ENCODE measurements around the gene PANK4.

PANK4 gene

GRCh38 chr1:2494323-2494693, 32.1 kb downstream of the PANK4 start:
- no peak for DNase-seq

DNA sequence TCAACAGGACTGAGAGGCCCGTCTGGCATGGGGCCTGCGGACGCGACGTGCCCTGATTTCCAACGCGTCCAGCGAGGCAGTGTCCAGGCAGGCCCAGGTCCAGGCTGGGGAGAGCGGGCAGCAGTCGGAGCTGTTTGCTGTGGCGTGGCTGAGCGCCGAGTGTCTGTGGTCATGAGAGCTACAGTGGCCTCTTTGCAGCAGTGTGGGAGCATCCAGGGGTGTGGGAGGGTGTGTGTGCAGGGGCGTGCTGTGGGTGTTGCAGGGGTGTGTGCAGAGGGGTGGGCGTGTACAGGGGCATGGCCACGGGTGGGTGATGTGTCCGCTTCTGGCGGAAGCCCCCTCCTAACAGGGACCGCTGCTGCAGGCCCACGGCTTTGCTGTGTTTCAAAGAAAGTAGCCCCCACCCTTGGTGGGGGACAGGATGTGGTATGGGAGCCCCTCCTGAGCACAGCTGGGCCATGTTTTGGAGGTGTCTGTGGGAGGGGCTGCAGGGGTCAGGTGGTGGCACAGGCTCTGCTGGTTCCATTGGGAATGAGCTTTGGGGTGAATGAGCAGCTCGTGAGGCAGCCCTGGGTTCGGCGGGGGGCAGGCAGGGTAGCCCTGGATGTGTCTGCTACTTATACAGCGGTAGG, 32.6 kb downstream of the PANK4 start:
- DNase-seq, result peak; percentile 66

- DNase-seq, result no peak
Observed at GRCh38 chr1:2493218-2493617, 33.2 kb downstream of the PANK4 start.

- no peak for DNase-seq
Observed at GRCh38 chr1:2492091-2492490, 34.3 kb downstream of the PANK4 start.

- DNase-seq, result no peak
Observed at GRCh38 chr1:2489615-2490014, 36.8 kb downstream of the PANK4 start.

DNA sequence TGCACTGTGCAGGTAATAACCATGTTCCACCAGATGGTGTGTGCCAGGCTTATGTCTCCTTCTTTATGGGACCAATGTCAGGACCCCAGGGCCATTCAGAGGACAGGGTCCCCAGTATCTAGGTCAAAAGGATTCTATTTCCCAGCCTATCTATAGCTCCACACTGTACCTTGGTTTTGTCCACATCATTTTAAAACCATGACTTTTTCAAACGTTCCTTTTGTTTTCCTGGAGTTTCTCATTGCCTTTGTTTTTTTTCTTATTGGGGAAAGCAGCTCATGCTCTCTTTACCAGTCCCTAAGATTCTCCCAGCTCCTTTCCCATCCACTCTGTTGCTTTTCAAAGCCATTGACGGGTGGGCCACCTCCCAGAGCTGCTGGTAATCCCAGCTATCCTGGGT, 37.7 kb downstream of the PANK4 start:
- no peak for DNase-seq

DNA sequence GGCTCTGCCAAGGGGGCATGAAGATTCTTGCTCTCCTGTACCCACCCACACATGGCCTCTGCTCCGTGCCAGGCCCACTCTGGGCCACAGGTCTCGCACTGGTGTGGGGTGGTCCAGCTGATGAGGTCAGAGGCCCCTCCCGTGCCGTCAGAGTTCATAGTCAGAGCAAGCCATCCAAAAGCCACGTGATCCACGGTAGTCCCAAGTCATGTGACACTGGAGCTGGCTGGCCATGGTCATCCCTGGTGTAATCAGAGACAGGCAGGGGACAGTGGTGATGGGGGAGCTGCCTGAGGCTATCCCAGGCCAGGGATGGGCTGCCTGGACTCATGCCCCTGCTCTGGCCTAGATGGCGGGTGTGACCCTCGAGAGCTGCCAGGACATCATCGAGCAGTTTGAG, 39.8 kb downstream of the PANK4 start:
- no peak for DNase-seq

DNA sequence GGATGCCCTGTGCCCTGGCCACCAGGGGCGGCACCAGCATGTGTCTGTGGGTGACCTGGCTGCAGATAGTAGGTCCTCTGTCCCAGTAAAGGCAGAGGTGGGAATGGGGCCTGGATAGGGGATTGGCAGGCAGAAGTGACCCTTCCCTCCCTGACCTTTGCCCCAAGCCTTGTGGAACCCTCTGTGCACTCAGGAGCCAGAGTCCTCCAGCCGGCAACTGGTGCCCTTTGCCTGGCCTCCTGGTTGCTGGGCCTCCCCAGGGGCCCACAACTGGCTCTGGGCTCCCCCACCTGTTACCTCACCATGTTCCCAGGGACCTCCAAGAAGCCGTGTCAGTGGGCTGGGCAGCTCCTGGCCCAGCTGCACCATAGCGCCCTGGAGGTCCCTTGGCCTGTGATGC, 40.4 kb downstream of the PANK4 start:
- no peak for DNase-seq

DNA sequence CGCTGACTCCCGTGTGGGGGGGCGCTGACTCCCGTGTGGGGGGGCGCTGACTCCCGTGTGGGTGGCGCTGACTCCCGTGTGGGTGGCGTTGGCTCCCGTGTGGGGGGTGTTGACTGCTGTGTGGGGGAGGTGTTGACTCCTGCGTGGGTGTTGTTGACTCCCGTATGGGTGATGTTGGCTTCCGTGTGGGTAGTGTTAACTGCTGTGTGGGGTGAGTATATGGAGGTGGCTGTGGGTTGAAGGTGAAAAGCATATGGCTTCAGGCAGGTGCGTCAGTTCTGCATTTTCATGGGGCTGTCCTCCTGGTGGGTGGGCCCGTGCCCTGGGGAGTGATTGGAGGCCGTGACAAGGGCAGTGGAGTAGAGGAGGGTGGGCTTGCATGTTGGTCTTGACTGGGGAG, 42.4 kb downstream of the PANK4 start:
- no peak for DNase-seq

- DNase-seq, result no peak
Observed at GRCh38 chr1:2483026-2483425, 43.4 kb downstream of the PANK4 start.

- no peak for DNase-seq
Observed at GRCh38 chr1:2482588-2482987, 43.8 kb downstream of the PANK4 start.

- no peak for DNase-seq
Observed at GRCh38 chr1:2481885-2482284, 44.5 kb downstream of the PANK4 start.

DNA sequence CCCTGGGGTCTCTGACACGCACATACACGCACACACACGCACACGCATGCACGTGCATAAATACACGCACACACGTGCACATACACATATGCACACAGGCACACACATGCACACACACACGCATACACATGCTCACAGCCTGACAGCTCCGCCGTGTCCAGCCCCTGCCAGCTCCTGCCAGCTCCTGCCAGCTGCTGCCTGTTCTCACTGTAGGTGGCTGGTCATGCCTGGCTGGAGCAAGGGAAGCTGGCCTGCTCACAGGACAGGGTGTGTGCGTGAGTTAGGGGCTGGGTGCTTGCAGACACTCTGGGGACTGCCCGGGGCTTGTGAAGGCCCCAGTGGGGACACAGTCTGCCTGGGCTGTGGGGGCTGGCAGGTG, 45.4 kb downstream of the PANK4 start:
- DNase-seq, result no peak

DNA sequence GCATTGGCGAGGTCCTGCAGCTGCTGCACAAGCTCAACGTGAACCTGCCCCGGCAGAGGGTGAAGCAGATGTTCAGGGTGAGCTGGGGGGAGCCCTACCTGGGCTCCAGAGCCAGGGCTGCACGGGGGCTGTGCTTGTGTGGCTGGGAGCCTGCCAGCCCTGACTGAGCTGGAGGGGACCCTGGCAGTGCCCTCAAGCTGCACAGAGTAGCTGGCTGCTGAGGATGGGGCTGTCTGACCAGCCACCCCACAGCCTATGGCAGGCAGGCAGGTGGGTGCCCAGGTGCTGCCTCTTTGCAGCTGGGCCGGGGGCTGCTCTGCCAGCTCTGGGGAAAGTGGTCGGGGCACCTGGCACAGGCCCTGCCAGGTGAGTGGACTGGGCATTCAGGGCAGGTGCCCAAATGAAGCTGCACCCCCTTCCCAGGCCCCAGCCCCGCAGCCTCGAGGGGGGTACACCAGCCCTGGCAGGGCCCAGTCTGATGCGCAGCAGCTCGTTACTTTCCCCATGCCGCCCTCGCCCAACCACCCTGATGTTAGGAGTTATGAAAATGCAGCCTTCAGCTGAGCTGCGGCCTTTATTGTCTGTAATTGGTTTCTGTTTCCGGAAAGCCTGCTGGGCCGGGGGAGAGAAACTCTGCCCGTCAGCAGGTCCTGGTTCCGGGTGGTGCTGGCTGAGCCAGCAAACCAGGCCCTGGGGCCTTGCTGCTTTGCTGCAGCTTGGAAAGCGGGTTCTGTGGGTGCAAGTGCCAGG, 46.0 kb downstream of the PANK4 start:
- DNase-seq, result no peak

DNA sequence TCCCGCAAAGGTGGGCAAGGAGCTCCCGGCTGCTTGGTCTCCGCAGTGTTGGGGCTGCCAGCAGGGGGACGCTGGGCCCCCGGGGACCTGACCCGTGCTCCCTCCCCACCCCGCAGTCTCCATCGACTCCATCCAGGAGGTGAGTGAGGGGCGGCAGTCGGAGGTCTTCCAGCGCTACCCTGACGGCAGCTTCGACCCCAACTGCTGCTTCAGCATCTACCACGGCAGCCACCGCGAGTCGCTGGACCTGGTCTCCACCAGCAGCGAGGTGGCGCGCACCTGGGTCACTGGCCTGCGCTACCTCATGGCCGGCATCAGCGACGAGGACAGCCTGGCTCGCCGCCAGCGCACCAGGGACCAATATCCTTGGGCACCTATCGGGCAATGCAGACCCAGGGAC, 46.8 kb downstream of the PANK4 start:
- no peak for DNase-seq

- no peak for DNase-seq
Observed at GRCh38 chr1:2479186-2479585, 47.2 kb downstream of the PANK4 start.

DNA sequence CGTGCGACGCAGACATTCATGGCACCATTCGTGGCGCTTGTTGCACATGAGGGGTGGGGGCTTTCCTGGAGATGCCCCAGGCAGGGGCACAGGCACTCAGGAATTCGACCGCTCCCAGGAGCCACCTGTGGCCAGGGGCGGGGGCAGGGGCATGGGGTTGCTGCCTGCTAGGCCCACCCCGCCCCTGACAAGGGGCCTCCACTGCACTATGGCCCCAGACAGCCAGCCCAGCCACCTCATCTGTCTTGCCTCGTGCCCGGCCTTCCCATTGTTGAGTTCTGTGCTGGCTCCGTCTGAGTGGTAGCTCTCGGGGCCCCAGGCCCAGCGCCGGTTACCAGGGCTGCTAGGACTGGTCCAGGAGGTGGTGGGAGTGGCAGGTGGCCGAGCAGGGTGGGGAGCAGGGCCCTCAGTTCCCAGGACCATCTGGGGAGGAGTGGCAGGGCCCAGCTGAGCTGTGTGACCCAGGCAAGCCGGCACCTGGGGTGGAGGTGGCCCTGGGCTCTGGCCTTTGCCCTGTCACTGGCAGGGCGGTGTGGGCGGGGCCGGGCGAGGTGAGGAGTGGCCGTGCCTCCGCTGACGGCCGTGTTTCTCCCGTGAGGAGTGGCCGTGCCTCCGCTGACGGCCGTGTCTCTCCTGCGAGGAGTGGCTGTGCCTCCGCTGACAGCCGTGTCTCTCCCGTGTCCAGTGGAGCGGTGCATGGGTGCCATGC, 48.5 kb downstream of the PANK4 start:
- no peak for DNase-seq

DNA sequence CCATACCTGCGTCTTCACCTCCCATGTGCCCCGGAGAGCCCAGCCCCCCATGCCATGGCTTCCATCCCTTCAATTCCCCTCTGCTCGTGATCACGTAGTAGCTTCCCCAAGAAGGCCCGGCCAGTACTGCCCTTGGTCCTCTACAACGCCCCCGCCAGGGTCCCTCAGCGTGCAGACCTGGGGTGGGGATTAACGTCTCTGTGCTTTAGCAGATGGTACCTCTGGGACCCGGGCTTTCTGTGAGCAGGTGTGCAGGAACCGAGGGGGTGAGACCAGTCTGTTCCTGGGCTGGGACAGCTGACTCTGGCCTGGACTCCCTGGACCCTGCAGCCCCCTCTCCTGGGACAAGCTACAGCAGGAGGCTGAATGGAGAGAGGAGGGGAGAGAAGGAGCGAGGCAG, 49.1 kb downstream of the PANK4 start:
- no peak for DNase-seq

- no peak for DNase-seq
Observed at GRCh38 chr1:2476061-2476999, 50.1 kb downstream of the PANK4 start, which contains the start of gene PLCH2. PLCH2 (plus strand) TSS chr1:2476289; CDS start chr1:2476589, 300 bp downstream.

DNA sequence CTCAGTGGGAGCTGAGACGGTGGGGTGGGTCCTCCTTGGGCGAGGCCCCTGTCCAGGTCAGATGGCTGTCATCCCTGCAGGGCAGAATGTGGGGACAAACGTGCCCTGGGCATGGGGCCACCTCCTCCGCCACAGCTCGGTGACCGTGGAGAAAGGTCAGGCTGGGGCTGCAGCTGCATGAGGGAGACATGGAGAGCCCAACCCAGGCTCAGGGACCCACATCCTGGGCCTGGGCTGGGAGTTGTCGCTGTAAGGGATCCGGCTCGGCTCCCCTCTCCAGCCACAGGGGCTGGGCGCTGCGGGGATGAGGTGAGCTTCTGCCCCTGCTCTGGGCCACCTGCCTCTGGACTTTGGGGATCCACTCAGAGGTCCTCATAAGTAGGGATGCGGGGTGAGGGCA, 50.8 kb downstream of the PANK4 start:
- DNase-seq, result no peak

DNA sequence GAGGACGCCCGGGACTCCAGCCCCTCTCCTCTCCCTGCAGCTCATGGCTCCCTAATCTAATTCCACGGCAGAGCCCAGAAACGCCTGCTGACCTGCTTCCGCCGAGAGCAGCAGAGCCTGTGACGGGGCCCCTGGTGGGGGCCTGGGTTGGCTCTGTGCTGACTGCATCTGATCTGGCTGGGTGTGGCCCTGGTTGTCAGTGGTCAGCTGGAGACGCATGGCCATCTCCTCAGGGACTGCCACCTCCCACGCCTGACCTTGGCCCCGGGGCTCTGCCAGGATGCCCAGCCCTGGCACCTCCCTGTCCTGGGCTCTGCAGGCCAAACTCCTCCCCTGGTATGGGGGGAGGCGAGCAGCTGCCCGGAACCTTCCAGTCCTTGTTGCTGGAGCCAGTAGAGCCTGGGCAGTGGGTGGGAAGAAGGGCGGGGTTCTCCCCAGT, 51.4 kb downstream of the PANK4 start:
- no peak for DNase-seq

GRCh38 chr1:2474104-2474844, 52.1 kb downstream of the PANK4 start:
- DNase-seq, result no peak
